ENCODE measurements around the gene CPEB1.

- TF ChIP-seq, protein P1, sequence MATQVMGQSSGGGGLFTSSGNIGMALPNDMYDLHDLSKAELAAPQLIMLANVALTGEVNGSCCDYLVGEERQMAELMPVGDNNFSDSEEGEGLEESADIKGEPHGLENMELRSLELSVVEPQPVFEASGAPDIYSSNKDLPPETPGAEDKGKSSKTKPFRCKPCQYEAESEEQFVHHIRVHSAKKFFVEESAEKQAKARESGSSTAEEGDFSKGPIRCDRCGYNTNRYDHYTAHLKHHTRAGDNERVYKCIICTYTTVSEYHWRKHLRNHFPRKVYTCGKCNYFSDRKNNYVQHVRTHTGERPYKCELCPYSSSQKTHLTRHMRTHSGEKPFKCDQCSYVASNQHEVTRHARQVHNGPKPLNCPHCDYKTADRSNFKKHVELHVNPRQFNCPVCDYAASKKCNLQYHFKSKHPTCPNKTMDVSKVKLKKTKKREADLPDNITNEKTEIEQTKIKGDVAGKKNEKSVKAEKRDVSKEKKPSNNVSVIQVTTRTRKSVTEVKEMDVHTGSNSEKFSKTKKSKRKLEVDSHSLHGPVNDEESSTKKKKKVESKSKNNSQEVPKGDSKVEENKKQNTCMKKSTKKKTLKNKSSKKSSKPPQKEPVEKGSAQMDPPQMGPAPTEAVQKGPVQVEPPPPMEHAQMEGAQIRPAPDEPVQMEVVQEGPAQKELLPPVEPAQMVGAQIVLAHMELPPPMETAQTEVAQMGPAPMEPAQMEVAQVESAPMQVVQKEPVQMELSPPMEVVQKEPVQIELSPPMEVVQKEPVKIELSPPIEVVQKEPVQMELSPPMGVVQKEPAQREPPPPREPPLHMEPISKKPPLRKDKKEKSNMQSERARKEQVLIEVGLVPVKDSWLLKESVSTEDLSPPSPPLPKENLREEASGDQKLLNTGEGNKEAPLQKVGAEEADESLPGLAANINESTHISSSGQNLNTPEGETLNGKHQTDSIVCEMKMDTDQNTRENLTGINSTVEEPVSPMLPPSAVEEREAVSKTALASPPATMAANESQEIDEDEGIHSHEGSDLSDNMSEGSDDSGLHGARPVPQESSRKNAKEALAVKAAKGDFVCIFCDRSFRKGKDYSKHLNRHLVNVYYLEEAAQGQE (IDR thresholded peaks at IDR 0.05; ENCODE audit: insufficient read depth in 1 of 2, low read depth in 2 of 2, low read length in 2 of 2): no peak
- no peak for TF ChIP-seq POLR2AphosphoS5 (IDR thresholded peaks at IDR 0.05; ENCODE audit: low read depth, low read length)
These were observed 45.0 kb downstream of the CPEB1 start for GRCh38 chr15:82602195-82602594.

Data from PFSK-1 (cell line).